ENCODE results near the gene PAK1.

The PAK1 gene

DNA sequence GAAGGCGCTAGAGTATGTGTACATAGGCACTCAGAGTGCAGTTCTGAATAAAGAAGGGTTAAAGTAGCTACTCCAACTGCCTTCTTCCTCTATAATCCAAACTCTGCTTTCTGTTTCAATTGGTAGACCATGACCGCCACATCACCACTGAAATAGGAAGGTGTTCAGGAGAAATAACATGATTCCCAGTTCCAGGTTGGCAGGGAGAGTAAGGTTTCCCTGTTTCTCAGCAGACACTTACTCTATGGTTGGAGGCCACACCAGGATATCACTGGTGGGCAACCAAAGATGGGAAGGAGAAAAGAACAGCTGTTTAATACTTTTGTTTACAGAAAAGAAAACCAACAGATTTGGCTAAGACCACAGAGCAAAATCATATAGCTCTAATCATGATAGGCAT lies 37.9 kb downstream of the PAK1 start:
- no peak for DNase-seq (ENCODE audit: low spot score)

DNA sequence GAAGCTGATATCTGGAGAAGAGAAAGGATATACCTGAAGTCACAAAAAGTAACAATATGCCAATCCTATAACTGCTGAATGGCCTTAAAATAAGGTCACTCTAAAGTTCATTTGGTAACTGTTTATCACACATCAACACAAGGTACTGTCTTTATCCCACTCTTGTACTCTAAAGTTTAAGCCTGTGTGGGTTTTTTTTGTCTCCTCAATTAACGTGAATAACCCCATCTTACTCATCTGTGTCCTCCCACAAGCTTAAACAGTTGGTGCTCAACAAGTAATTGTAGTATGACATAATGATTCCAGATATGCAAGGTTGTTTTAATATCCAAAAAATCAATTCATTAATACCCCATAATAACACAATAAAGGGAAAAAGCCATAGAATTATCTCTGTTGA lies 42.1 kb downstream of the PAK1 start:
- no peak for DNase-seq (ENCODE audit: low spot score)

DNA sequence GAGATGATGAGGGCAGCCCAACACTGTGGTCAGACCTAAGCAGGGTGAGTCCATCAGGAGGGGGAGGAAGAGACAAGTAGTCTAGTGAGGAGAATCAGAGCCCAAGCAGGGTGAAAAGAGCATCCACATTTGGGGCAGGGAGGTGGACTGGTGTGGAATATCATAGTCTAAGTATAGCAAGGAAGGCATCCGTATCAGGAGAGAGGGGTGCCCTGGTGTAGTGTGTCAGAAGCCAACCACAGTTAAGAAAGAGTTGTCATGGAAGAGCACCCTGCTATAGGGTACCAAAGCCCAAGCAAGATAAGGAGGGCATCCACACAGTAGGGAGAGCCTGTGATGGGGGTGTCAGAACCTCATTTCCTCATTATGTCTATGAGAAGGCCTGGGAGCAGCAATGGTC lies 45.3 kb downstream of the PAK1 start:
- no peak for DNase-seq (ENCODE audit: low spot score)

DNA sequence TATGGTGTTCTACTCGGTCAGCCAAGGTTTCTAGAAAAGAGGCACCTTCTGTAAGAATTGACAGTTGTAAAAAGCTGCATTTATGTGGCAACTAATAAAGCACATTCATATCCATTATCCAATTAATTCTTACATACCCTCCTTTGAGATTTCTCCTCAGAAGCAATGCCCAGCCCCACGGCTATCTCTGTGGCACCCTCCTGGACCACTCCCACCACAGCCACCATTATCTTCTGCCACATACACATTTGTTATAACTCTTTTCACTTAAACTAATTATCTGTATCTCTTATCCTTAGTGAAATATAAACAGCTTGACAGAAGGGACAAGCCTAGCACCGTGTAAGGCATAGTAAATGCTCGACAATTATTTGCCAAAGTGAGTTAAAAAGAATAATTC lies 48.5 kb downstream of the PAK1 start:
- DNase-seq (ENCODE audit: low spot score), result no peak

DNA sequence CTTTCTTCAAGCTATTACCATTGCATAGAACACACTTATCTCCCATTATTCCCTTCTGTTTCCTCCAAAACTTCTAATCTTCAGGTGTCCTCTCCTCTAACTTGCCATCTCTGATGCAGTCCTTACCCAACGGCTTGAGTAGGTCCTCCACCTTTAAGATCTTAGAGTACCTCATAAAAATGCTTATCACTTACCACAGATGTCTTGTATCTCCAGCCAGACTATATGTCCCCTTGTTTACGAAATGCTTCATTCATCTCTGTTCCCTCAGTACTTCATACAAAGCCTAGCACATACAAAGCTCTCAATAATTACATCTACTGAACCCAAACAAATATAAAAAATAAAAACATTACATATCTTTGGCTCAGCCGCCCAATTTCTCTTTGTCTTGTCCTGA lies 49.2 kb downstream of the PAK1 start:
- no peak for DNase-seq (ENCODE audit: low spot score)

DNA sequence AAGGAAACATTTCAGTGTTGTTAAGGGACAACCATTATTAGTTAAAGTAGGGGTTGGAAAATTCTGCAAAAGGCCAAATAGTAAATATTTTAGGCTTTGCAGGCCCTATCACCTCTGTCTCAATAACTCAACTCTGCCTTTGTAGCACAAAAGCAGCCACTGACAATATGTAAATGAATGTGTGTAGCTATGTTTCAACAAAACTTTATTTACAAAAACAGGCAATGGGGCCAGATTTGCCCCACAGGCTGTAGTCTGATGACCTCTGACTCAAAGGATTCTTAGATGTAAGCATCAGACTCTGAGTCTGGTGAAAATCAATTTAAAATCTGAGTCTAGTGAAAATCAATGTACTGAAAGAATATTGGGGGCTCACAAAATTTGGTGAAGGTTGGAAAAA lies 50.3 kb downstream of the PAK1 start:
- DNase-seq (ENCODE audit: low spot score), result no peak

DNA sequence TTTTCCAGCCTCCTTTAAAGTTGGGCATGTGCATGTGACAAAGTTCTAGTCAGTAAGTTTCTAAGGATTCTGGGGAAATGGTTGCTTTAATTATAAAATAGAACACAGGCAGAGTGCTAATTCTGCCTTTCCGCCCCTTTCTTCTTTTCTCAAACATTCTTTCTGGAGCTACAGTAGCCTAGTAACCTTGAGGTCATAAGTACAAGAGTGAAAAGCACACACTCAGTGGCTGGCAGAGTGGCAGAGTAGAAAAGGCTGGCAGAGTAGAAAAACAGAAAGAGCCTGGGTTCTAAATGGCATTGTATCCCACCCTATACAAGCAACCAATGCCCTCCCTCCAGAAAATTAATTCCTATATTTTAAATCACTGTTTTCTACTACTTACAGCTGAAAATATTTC lies 51.2 kb downstream of the PAK1 start:
- DNase-seq (ENCODE audit: low spot score), result no peak

DNA sequence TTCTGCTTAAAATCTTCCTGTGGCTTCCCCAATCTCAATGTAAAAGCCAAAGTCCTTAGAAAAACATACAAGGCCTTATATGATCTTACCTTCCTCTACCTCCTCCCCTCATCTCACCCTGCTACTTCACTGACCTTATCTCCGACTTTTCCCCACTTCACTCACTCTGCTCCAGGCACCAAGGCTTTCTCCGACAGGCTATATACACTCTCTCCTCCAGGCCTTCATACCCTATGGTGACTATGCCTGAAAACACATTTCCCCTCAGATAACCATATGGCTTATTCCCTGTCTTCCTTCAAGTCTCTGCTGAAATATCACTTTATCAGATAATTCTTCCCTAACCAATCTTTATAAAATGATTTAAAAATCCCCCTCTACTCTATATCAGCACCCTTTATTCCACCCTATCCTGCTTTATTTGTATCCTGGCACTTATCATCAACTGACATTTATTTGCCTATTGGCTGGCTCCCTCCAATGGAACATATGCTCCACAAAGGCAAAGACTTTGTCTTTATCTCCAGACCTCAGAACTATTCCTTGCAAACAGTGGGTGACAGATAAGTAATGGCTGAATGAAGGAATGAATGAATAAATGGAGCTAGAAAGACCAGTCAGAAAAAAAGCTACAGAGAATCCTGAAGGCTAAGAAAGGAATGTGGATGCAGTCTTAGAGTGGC lies 52.7 kb downstream of the PAK1 start:
- no peak for DNase-seq (ENCODE audit: low spot score)

DNA sequence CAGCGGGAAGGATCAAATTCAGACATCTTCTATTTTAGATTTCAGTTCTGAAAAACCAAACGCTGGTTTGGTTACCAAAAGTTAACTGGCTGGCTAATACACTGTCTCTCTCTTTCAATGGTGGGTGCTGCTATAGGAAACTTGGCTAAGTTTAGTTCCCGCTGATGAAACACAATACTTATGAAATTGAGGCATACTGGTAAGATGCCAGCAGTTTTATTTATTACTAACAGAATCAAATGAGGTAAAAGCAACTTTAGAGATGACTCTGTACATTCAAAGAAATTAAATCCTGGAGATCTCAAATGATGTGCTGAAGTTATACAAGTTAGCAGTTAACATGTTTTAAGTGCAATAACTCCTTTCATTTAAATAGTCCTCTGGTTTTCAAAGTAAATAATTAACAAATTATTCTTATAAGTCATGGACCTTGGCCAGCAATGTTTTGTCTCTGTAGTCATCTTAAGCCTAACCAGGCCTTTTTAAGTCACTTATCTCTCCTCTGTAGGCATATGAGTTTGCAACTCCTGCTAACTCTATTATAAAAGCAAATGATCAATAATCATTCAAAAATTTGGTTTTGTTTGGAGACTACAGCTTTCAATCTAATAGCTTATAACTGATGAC lies 54.8 kb downstream of the PAK1 start:
- DNase-seq (ENCODE audit: low spot score), result no peak

DNA sequence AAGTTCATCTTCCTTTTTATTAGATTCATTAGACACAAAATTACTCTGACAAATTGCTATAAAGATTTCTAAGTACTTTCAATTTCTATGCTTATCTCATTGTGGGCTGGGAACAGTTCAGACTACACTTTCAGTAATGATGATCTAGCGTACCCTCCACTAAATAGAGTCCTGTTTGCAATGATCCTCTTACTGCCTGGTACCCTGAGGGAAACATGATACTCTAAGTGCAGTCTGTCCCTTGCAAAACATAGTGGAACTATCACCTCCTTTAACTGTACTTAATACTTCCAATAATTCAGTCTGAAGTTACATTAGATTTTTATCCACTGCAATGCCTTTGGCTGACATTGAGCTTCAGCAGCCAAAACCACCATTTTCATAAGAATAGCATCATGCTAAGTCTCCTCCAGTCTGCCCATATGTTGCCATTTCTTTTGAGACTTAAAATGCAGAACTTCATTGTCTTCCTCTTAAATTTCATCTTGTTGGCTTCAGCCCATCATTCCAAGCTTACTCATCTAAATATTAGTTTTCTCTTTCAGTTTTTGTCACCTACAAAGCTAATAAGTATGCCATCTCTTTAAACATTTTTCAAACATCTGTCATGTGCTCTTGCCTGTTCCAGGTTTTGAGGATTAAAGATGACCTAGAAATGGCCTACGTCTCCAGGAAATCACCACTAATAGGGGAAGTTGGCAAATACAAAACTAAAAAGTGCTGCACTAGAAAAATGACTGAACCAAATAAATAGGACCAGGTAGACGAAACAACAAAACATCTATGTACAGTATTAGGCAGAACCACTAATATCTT lies 55.5 kb downstream of the PAK1 start:
- DNase-seq (ENCODE audit: low spot score), result no peak

DNA sequence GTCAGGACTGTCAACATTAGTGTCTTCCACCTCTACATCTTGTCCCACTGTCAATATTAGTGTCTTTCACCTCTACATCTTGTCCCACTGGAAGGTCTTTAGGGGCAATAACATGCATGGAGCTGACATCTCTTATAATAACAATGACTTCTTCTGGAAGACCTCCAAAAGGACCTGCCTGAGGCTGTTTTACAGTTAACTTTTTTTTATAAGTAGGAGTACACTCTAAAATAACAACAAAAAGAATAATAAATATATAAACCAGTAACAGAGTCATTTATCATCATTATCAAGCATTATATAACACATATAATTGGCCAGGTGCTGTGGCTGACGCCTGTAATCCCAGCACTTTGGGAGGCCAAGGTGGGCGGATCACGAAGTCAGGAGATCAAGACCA lies 57.5 kb downstream of the PAK1 start:
- DNase-seq (ENCODE audit: low spot score), result no peak

DNA sequence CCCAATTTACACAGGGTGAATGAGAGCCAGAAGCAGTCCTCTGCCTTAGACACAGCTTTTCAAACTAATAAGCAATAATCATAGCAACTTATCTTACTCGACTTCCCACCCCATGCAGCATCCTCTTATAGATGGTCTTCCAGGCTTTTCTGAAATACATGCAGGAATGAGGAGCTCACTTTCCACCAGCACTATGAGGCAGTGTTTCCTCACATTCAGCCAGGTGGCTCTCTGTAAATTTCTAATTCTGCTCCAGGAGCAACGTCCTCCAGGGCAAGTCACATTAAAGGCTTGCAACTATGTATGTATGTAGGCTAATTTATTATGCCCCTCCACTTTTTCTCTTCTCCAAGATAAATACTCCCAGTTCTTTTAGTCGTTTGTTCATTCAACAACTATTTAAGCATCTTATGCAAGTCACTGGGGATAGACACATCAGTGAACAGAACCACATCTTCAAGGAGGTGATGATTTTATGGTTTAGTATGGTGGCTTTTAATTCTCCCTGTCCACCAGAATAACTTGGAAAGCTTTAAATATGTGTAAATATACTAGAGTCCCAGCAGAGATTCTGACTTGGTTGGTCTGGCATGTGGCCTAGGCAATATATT lies 59.9 kb downstream of the PAK1 start:
- no peak for DNase-seq (ENCODE audit: low spot score)

DNA sequence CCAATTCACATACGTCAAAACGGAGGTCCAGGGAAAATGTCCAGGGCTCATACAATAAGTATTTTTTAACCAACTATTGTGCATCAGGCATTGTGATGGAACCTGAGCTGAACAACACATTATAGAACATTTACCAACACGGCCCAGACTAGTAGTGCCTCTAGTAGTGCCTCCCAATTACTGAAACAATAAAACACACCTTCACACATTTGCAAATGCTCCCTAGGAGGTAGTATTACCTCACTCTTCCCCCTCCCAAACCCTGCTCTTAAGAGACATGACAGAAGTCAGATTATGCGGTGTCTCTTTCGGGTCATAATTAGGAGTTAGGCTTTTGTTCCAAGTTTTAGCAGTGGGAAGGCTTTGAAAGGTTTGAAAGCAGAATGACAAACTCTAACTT lies 61.1 kb downstream of the PAK1 start:
- no peak for DNase-seq (ENCODE audit: low spot score)

DNA sequence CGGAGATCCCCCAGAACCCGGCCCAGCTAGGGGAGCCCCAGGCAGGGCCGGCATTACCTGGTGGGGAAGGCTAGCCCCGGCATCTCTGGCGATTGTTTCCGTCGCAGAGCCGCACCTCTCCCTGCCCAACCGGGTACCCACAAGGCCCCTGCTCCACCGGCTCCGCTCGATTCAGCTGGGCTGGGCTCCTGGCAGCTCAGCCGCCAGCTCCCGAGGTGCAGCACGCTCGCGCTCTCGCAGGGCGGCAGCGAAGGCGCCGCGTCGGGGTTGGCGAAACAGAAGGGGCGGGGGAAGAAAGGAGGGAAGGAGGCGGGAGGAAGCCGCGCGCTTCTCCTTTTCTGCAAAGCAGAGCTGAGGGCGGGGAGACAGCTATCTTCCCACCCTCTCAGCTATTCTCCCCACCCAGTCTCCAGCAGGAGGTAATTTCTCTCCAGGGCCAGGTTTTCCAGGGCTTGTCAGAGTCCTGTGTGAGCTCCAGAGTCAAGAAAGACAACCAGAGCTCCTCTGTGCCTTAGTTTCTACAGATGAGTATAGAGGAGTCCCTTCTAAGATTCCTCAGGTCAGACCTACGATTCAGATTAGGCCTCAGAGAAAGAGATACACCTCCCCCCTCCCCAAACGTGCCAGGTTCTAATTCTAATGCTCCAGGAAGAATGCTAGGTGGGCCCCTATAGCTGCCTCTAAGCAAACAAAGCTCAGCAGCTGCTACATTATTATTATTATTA lies 62.0 kb downstream of the PAK1 start:
- DNase-seq (ENCODE audit: low spot score), result peak; percentile 86

DNA sequence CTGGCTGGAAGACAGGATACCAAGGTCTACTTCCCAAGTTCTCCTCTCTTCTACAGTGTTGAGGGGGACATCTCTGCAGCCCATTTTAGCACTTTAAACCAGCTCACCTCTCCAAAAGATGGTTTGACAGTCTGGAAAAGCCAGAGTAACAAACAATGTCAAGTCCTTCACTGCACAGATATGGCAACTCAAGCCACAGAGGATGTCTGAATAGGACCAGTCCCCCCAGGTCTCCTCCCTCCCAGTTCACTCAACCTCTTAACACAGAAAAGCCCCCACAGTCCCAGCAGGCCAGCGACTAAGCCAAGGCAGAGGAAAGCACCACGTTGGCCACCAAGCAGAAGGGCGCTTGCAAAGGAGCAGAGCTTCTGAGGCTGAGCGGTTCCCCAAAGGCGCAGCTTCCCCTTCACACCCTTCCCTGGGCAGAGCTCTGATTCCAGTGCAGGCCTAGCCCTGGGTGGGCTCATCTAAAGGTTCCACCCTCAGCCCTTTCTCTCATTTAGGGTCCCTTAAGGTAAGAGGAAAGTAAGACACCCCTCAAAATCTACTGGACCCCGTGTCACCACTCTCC lies 62.7 kb downstream of the PAK1 start:
- peak; percentile 16 for DNase-seq (ENCODE audit: low spot score)

DNA sequence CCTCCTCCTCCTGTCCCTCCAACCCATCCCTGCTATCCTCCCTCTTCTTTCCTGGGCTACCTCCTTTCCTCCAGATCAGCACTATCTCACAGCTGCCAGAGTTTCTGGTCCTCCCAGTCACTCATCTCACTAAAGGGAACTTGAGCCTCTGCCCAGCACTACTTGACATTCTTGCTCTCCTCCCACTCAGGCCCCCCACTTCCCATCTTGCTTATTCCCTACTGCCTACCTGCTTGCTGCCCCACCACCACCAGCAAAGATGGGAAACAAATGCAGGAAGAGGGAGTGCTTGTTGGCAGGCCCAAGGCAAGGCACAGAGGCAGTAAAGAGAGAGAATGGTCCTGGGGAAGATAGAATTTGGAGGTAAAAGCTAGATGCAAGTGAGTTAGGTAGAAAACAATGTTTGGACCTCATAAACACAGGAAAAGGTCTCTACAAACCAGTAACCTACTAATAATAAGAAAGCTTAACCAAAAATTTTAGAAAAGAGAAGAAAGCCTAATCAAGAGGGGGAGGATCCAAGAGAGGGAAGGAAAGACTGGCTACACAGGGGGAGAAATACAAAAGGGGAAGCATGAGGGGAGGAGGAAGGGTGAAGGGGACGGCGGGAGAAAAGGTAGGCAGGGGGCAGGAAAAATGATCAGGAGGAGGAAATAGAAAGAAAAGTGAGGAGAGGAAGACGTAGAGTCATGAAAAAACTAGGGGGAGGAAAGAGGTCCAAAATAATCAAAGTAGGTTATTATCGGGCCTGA lies 63.6 kb downstream of the PAK1 start:
- DNase-seq (ENCODE audit: low spot score), result no peak

DNA sequence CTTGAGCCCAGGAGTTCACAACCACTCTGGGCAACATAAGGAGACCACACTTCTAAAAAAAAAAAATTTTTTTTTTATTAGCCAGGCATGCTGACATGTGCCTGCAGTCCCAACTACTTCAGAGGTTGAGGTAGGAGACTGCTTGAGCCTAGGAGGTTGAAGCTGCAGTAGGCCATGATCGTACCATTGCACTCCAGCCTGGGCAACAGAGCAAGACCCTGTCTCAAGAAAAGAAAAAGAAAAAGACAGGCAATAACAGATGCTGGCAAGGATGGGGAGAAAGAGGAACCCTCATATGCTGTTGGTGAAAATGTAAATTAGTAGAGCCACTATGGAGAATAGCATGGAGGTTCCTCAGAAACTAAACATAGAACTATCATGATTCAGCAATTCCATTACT lies 64.8 kb downstream of the PAK1 start:
- DNase-seq (ENCODE audit: low spot score), result no peak

DNA sequence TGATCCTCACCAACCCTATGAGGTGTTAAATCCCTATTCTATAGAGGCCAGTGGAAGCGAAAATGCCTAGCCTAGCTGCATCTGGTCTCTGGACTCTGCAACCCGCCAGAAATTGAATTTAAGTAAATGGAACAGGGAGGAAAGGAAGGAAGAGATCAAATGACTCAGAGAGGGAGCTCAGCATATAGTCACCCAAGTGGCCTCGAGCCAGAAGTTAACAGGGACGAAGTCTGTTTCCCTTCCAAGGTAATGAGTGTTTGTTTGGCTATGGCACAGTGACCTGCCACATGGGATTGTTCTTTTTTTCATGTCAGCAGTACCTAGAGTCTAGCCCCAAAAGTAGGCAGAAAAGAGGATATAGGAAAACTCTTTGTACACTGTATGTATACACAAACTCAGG lies 66.3 kb downstream of the PAK1 start:
- peak; percentile 83 for DNase-seq (ENCODE audit: low spot score)

DNA sequence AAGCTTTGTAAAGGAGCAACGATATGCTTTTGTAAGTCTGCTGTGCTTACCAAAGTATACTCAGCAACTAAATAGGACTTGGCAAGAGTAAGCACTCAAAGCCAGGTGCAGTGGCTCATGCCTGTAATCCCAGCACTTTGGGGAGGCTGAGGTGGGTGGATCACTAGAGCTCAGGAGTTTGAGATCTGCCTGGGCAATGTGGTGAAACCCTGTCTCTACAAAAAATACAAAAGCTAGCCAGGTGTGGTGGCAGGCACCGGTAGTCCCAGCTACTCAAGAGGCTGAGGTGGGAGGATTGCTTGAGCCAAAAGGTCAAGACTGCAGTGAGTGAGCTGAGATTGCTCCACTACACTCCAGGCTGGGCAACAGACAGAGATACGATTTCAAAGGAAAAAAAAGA lies 67.5 kb downstream of the PAK1 start:
- DNase-seq (ENCODE audit: low spot score), result no peak

DNA sequence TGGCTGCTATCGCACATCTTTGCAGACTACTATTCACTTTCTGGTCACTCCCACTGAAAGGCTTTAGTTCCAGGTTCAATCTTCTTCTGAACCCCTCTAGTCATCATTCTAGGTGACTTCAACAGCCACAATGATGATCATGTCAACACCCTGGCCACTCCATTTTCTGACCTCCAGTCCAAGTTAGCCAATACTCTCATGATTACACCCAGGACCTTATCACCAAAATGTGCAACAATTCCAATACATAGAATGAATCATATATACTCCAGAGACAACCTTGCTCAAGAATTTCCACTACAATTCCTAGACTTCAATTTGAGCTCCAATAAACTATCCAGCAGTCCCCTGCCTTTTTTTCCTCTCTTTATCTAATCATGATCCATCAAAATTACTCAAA lies 70.7 kb downstream of the PAK1 start:
- DNase-seq (ENCODE audit: low spot score), result no peak

DNA sequence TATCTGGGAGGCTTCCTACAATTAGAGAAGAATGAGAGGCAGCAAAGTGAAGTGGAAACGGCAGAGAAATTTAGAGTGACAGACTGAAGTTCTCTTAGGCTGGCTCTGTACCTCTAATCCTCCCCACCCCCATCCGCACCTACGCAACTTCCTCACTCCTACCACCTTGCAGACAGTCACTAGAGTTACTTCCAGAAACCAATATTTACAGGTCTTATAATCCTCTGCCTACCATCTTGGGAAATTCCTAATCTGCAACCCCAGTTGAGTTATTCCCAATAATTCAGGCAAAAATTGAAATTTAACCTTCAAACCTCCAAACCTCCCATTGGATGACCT lies 71.7 kb downstream of the PAK1 start:
- DNase-seq (ENCODE audit: low spot score), result no peak

Measured in LoVo (cell line).